CD4-positive, alpha-beta T cell treated with Interleukin-4 for 4 hours (primary cell): Measurements from ENCODE around the gene SLFN5.
"Not testable (repeated sequence)": the region's sequence is repeated elsewhere in the genome, so short reads cannot be mapped to it uniquely, and the experiment has no call there.

Source experiments
- DNase-seq: peaks from one replicate; pipeline ENCODE4 v3.0.0-alpha.2; 2020

Gene SLFN5

GRCh38 chr17:35243561-35244340 is 879 bp downstream of the SLFN5 start:
- peak; percentile 74 for DNase-seq

- DNase-seq: peak; percentile 94
Measured at GRCh38 chr17:35244341-35245195, 1.7 kb downstream of the SLFN5 start.

GRCh38 chr17:35245196-35245486 is 2.3 kb downstream of the SLFN5 start:
- peak; percentile 62 for DNase-seq

GRCh38 chr17:35252651-35253050 is 9.8 kb downstream of the SLFN5 start:
- DNase-seq: no peak

- DNase-seq: no peak
Measured at GRCh38 chr17:35254107-35254773, 11.4 kb downstream of the SLFN5 start.

- no peak for DNase-seq
Measured at GRCh38 chr17:35255316-35255715, 12.4 kb downstream of the SLFN5 start.

- no peak for DNase-seq
Measured at GRCh38 chr17:35256629-35257028, 13.8 kb downstream of the SLFN5 start.

- DNase-seq: no peak
Measured at GRCh38 chr17:35257208-35257659, 14.4 kb downstream of the SLFN5 start.

- no peak for DNase-seq
Measured at GRCh38 chr17:35259001-35259400, 16.1 kb downstream of the SLFN5 start.

GRCh38 chr17:35265071-35265470 is 22.2 kb downstream of the SLFN5 start:
- no peak for DNase-seq

- DNase-seq: no peak
Measured at GRCh38 chr17:35265566-35266141, 22.8 kb downstream of the SLFN5 start.

- DNase-seq: peak; percentile 36
Measured at GRCh38 chr17:35274167-35275066, 31.5 kb downstream of the SLFN5 start.

- DNase-seq: not testable (repeated sequence)
Measured at GRCh38 chr17:35278454-35278853, 35.6 kb downstream of the SLFN5 start.

GRCh38 chr17:35278876-35279275 is 36.0 kb downstream of the SLFN5 start:
- not testable (repeated sequence) for DNase-seq

GRCh38 chr17:35283767-35284166 is 40.9 kb downstream of the SLFN5 start:
- no peak for DNase-seq

GRCh38 chr17:35284955-35285354 is 42.1 kb downstream of the SLFN5 start:
- DNase-seq: no peak

- DNase-seq: peak; percentile 34
Measured at GRCh38 chr17:35286120-35286781, 43.4 kb downstream of the SLFN5 start.

- no peak for DNase-seq
Measured at GRCh38 chr17:35287286-35287811, 44.5 kb downstream of the SLFN5 start.

- DNase-seq: peak; percentile 27
Measured at GRCh38 chr17:35289222-35289621, 46.4 kb downstream of the SLFN5 start.

- no peak for DNase-seq
Measured at GRCh38 chr17:35291802-35292201, 48.9 kb downstream of the SLFN5 start.

GRCh38 chr17:35293151-35293847 is 50.4 kb downstream of the SLFN5 start:
- no peak for DNase-seq
